DMS 273 treated with DMSO at 0.1 percent for 48 hours (cell line): ENCODE results near the gene DGUOK.

Experiments
- DNase-seq: peaks from one replicate; lab custom pipeline; 2025; lab: John Stamatoyannopoulos, UW

The DGUOK gene

DNA sequence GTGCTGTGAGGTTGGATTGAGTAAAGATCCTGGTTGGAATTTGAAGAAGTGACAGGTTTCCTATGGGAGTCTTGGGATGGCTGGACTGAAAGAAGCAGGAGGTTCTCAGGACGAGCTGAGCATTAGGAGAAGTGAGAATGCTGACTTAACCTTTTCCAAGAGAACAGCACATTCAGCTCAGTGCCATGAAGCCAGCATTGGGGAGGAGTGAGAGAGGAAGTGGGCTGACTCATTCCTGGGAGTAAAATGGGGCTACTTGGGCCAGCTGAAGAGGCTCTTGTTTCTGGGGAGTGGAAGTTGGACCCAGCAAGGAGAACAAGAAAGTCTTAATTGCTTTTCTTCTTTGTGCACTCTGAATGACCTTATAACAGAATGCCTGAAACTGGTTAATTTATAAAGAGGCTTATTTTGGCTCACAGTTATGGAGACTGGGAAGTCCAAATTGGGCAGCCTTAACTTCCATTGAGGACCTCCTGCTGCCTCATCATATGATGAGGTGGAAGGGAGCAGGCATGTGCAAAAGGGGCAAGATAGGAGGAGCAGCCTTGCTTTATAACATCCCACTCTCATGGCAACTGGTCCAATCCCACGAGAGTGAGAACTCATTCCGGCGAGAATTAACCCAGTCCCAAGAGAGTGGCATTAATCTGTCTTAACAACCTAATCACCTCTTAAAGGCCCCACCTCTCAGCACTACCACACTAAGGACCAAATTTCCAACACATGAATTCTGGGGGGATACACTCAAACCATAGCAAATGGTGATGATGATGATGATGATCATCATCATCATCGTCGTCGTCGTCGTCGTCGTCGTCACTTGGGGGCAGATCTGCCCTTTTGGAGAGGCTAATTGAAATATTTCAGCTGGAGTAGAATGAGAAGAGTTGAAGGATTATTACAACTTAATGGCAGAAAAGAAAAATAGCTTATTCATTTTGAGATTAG lies 26.1 kb downstream of the DGUOK start:
- no peak for DNase-seq

DNA sequence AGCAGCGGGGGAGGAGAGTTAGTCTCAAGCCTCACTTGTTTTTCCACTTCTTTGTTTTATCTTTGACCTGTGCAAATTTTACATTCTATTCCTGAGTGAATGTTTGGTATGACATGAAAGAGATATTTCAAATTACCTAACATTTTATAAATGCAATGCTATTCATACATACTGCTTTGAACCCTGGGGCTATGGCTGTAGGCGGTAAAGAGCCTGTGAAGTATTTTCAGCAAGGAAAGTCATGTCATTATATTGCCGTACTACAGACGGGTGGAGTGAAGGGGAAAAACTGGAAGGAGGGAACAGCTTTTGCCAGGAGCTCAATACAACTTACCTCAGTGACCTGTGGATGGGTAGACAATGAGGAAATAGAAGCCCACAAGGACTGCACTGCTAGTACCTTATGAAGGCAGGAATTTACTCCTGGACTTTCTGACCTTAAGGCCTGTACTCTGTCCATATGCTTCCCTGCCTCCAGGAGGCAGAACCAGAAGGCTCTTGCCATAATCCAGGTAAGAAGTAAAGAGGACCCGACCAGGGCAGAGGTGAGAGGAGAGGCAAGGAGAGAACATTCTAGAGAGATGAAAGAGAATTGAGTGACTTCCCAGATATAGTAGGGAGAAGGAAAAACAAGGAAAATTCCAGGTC lies 29.7 kb downstream of the DGUOK start:
- DNase-seq: no peak

DNA sequence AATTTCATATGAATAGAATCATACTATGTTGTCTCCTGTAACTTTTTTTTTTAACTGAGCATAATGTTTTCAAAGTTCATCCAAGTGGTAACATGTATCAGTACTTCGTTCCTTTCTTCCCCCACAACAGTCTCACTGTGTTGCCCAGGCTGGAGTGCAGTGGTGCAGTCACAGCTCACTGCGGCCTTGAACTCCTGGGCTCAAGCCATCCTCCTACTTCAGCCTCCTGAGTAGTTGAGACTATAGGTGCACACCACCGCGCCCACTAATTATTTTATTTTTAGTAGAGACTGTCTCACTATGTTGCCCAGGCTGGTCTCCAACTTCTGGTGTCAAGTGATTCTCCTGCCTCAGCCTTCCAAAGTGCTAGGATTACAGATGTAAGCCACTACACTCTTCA lies 34.6 kb downstream of the DGUOK start:
- no peak for DNase-seq

DNA sequence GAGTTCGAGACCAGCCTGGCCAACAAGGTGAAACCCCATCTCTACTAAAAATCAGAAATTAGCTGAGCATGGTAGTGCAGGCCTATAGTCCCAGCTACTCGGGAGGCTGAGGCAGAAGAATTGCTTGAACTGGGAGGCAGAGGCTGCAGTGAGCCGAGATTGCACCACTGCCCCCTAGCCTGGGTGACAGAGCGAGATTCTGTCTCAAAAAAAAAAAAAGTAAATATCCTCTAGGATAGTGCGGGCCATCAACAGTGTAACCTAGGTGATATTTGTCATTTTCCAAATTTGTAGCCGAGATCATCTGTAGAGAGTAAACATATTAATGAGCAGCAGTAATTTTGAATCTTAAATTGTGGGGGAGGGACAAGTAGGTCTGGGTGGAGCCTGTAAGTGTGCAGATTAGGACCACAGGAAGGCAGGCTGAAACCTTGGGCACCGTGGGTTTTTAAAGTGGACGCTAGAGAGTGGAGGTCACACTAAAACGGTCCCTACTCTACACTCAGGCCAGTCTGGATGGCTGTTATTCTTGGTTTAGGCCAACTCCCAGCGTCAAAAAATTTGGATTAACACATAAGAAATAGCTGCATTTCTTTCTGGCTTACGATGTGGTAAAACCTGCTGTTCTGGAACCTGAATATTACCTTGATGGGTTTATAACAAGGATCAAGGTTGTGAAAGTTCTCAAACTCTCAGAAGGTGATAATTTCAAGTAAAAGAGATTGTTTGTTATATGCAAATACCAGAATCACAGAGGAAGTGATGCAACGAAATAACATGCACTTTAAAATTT lies 35.3 kb downstream of the DGUOK start:
- DNase-seq: no peak

DNA sequence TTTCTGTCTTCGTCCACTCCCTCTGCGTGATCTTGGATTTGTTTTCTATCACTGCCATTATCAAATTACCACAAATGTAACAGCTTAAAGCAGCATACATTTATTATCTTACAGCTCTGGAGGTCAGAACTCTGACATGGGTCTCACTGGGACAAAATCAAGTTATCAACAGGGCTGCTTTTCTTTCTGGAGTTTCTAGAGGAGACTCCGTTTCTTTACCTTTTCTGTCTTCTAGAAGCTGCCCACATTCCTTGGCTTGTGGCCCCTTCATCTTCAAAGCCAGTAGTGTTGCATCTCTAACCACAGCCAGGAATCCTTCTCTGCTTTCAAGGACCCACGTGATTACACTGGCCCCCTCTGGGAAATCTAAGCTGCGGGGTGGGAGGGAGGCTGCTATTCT lies 36.1 kb downstream of the DGUOK start:
- no peak for DNase-seq

DNA sequence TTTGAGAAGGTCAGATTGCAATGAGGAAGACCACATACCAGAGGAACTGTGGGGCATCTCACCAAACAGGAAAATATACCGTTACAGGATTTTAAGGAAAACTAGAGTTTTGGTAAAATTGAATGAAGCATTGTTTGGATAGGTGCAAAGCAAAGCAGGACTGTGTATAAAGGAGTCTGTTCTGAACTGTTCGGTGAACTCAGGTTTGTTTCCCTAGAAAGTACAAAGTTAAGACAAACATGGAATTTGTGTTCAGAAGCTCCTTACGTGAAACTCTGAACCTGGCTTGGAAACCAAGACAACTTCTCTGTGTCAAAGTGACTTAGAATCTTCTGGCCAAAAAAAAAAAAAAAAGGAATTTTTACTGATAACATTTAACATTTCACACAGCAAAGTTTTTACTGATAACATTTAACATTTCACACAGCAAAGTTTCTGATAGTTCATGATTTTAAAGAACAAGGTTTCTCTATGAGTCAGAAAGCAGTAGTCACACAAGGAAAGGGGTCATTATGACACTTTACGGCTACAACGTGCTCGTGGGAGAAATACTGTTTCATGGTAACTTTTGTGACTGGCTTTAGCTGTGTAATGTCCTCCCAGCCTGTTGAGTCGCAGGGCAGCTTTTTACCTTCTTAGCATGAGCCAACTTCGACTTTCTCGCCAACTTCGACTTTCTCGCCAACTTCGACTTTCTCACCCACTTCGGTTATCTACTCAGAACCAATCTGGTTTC lies 36.9 kb downstream of the DGUOK start:
- no peak for DNase-seq

DNA sequence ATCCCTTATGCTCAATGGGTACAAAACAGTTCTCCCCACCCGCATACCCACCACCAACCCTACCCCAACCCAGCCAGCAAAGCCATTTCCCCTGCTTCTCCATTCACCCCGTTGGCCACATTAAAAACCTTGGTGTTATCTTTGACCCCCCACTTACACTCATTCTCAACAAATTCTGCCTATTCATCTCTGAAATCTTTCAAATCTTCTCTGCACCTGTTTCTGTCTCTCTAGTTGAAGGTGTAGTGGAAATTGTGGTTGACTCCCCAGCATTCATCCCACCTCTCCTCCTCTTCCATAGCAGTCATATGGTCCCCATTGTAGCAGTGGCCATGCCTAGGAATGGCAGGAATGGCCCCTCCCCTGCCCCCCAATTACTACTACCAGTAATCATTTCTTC lies 37.5 kb downstream of the DGUOK start:
- no peak for DNase-seq

DNA sequence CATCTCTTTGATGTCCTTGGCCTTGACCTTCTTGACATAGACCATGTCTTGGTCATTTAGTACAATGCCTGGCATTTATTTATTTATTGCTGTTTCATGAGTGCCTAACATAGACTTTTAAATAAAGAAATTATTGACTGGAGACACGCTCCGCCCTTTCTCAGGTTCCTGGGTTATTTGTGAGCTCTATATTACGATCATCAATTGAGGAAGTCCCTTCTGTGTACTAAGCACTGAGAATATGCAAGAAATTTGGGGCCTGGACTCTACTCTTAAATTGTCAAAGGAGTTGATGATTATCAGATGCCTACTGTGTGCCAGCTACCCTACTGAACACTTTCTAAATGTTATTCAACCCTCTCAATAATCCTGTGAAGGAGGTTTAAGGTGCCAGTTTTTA lies 38.4 kb downstream of the DGUOK start:
- no peak for DNase-seq

DNA sequence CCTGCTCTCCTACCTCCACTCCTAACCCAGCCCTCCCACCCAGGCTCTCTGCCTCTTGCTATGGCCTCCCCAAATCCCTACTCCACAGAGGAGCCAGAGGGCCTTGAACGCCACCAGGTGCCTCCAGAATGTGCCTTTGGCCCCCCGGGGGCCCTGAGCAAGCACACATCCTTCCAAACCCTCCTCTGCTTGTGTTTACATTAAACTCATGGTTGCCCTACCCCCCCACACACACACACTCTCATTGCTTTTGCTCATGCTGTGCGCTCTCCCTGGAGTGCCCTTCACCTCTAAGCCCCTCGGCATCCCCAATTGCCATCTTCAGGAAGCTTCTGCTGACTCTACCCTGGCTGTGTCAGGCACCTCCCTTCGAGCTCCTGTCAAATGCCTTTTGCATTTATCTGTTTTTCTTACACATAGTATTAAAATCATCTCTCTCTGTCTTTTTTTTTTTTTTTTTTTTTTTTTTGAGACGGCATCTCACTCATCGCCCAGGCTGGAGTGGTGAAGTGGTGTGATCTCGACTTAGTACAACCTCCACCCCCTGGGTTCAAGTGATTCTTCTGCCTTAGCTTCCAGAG lies 41.8 kb downstream of the DGUOK start:
- DNase-seq: no peak

DNA sequence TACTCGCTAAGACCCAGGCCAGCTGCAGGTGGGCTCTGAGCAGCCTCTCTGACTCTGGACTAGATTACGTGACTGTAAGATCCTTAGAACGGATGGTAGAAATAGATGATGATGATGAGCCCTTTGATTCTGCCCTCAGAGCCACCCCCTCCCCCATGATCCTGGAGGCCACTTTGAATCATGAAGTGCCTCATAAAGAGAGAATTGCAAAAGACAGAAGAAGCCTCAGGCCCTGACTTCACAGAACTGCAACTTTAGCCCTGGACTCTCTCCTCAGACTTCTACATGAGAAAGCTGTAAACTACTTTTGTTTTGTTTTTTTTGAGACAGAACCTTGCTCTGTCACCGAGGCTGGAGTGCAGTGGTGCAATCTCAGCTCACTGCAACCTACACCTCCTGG lies 42.7 kb downstream of the DGUOK start:
- DNase-seq: no peak

DNA sequence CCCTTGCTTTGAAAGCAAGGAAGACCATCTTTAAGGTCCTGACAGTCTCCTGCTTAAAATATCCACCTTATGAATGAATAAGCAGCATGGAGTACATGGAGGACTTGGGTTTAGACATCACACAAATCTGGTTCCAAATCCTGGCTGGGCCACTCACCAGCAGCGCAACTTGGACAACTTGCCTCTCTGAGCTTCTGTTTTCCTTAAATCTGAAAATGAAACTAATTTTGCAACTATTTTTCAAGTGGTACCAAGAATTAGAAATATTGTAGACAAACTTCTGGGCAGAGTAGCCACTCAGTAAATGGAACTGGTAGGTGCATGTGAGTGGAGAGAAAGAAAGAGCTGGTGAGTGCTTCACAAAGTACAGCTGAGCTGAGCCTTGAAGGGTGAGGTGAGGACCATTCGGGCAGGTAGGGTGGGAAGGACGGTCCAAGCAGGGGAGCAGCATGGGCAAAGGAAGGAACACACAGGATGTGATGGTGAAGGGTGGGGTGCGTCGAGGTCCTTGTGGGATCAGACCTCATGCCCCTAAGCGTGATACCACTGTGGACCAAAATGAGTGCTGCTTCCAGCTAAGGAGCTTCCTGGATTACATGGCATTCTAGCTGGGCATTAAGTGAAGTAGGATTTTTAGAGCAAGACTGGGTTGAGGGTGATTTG lies 43.6 kb downstream of the DGUOK start:
- no peak for DNase-seq

DNA sequence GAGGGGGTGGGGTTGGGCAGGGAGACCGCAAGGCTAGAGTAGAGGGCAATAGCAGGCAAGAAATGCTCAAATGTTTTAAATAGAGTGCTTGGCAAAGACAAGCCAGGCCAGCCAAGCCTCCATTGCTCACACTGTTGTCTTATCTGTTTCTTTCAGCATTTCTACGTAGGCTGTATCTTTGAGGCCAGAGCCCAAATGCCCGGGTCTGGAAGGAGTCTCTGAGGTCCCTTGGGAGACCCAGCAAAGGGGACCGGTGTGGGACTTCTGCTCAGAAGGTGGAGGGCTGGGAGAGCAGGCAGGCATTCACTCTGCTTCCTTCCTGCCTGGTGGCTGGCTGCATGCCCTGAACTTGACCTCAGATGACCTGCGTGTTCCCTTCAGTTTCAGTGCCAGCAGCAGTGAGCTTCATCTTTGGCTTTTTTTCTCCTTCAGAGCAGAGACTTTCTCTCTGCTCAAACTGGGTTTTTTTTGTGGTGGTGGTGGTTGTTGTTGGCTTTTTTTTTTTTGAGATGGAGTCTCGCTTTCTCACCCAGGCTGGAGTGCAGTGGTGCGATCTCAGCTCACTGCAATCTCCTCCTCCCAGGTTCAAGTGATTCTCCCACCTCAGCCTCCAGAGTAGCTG lies 44.3 kb downstream of the DGUOK start:
- DNase-seq: peak; percentile 47

DNA sequence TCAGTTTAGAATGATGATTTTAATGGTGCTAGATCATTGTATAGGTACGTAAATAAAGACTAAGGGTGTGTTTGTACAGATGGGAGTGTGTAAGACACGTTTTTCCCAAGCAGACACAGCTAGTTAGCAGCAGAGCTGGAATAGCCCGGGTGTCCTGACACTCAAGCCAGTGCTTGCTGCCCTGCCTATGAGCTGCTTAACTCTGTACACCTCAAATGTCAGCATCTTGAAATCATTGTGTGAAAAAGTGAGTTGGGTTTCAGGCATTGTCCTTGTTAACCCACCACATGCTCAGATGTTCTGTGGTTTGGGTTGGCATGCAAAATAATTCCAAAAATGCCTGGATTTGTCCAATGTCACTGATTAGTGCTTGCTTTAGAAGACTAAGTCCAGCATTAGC lies 45.0 kb downstream of the DGUOK start:
- DNase-seq: no peak

DNA sequence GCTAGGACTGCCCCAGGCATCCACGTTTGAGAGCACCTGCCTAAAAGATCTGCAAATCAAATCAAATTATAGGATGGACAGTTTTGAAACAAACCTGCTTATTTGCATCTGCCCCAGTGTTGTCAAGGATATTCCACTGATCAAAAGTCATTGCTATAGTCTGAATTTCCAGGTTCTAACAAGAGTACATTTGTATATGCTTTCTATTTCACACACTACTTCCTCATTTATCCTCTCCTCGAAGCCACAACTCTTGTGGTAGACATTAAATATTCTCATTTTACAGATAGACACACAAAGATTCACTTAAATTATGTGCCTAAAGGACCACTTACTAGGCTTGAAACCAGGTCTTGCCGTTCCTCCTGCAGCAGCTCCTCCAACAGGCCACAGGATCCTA lies 46.2 kb downstream of the DGUOK start:
- DNase-seq: no peak

DNA sequence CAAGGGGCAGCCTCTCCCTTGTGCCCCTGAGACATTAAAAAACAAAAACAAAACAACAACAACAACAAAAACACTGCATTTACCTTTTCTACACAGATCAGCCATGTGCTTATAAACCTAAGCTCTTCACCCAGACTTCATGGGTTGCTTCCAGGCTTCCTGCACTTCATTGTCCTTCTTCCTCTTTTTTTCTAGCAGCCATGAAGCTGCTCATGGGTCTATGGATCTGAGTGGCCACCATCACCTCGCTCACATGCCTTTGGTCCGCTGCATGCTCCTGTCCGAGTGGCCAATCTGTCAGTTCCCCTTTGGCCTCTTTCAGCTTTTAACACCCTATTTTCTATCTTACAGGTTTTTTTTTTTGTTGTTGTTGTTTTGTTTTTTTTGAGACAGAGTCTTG lies 49.1 kb downstream of the DGUOK start:
- DNase-seq: no peak

DNA sequence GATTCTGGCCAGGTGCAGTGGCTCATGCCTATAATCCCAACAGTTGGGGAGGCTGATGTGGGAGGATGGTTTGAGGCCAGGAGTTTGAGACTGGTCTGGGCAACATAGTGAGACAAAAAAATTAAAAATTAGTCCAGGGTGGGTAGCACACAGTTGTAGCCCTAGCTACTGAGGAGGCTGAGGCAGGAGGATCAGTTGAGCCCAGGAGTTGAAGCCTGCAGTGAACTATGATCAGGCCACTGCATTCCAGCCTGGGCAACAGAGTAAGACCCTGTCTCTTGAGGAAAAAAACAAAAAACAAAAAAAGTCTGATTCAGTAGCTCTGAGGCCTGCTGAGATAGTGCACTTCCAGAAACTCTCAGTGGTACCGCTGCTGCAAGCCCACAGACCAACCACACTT lies 50.1 kb downstream of the DGUOK start:
- DNase-seq: no peak

DNA sequence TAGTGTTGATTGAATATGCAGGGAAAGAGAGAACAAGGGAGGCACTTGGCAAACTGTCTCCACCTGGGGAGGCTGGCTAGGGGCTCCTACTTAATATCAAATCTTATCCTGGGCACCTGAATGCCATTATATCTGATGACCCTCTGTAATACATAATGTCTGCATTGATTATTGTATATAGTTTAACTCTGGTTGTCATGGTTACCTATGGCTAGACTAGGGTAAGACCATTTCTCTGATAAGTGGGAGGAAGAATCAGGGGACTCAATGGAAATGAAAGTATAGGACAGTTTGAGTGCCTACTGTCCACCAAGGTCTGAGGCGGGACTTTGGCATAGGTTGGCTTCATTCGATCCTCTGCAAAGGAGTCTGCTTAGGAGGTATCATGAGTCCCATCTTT lies 50.8 kb downstream of the DGUOK start:
- no peak for DNase-seq

DNA sequence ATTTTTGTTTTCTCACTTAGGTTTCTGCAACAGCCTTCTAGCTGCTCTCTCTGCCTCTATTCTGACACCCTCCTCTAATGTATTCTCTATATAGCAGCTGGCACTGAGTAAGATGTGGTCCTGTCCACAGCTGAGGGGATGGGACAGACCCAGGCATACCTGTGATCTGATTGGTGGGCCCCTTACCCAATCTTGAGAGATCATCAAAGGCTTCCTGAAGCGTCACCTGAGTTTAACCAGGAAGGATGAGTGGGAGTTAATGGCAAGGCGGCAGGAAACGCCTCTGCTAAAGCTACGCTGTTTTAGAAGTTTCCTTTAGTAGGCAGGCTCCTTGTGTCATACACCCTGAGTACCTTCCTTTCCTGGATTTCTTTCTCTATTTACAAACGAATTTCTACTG lies 52.3 kb downstream of the DGUOK start:
- DNase-seq: no peak

DNA sequence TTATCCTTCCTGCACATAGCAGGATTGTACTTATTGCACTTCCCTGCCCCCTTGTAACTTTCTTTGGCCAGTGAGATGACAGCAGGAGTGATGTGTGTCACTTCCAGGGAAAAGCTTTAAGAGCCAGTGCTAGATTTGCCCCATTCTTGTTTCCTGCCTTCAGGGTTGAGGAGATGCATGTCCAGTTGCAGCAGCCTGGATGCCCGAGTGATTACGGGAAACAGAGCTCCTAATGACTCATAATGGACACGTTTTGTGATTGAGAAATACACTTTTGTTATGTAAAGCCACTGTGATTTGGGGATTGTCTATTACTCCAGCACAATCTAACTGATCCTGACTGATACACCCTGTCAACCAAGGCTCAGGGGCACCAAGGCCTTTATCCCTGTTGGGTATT lies 53.0 kb downstream of the DGUOK start:
- DNase-seq: no peak

DNA sequence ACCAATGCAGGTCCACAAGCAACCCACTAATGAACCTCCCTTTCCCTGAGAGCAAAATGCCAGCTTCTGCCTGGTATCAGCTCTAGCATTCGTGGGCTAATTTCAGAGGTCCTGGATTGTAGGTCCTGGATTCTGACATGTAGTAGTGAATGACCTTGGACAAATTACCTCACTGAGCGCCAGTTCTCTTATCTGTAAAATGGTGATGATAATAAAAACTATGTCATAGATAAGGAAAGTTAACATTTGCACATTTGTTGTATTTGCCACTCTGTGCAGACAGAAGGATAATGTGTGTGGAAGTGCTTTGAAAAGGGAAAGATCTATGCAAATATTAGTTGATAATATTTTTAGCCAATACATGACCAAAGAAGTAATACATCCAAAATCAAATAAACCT lies 53.9 kb downstream of the DGUOK start:
- no peak for DNase-seq
